ENCODE results near the gene CABLES2.
"Not testable (repeated sequence)": the region's sequence is repeated elsewhere in the genome, so short reads cannot be mapped to it uniquely, and the experiment has no call there.

The CABLES2 gene

GRCh38 chr20:62388839-62389600 is 18.1 kb downstream of the CABLES2 start:
- DNase-seq (ENCODE audit: low read depth): no peak

- DNase-seq (ENCODE audit: low read depth): no peak
These were observed 19.0 kb downstream of the CABLES2 start for GRCh38 chr20:62387933-62388635.

- no peak for DNase-seq (ENCODE audit: low read depth)
These were observed 19.7 kb downstream of the CABLES2 start for GRCh38 chr20:62387219-62387913.

- DNase-seq (ENCODE audit: low read depth): peak; percentile 80
These were observed 20.5 kb downstream of the CABLES2 start, which contains the start of gene RPS21 for GRCh38 chr20:62386383-62387218. Gene RPS21, plus strand, starts transcription at chr20:62387103. Its CDS starts 236 bp downstream, at chr20:62387339.

GRCh38 chr20:62382306-62383198 is 24.5 kb downstream of the CABLES2 start:
- peak; percentile 53 for DNase-seq (ENCODE audit: low read depth)

GRCh38 chr20:62381842-62382241 is 25.2 kb downstream of the CABLES2 start:
- DNase-seq (ENCODE audit: low read depth): no peak

- DNase-seq (ENCODE audit: low read depth): no peak
These were observed 25.8 kb downstream of the CABLES2 start for GRCh38 chr20:62381202-62381797.

- DNase-seq (ENCODE audit: low read depth): no peak
These were observed 28.9 kb downstream of the CABLES2 start for GRCh38 chr20:62378215-62378614.

- DNase-seq (ENCODE audit: low read depth): no peak
These were observed 29.4 kb downstream of the CABLES2 start for GRCh38 chr20:62377615-62378178.

GRCh38 chr20:62377064-62377461 is 30.0 kb downstream of the CABLES2 start:
- DNase-seq (ENCODE audit: low read depth): no peak

- DNase-seq (ENCODE audit: low read depth): no peak
These were observed 30.7 kb downstream of the CABLES2 start for GRCh38 chr20:62376112-62377063.

- DNase-seq (ENCODE audit: low read depth): no peak
These were observed 32.5 kb downstream of the CABLES2 start for GRCh38 chr20:62374331-62375152.

- DNase-seq (ENCODE audit: low read depth): not testable (repeated sequence)
These were observed 33.4 kb downstream of the CABLES2 start for GRCh38 chr20:62373631-62374179.

GRCh38 chr20:62372042-62372993 is 34.8 kb downstream of the CABLES2 start:
- no peak for DNase-seq (ENCODE audit: low read depth)

- no peak for DNase-seq (ENCODE audit: low read depth)
These were observed 35.5 kb downstream of the CABLES2 start for GRCh38 chr20:62371588-62372041.
